ENCODE results near the gene KDM1A. TPM values are rescaled to one million over a fixed set of nuclear protein-coding genes. Genes with fewer than 3 reads are reported as not detected.

The KDM1A gene
- total and polyA plus RNA-seq, 2 donors (not counting 3 experiments of a cell fraction or from before 2014, with no cell fraction given) = 105 to 111 TPM

DNA sequence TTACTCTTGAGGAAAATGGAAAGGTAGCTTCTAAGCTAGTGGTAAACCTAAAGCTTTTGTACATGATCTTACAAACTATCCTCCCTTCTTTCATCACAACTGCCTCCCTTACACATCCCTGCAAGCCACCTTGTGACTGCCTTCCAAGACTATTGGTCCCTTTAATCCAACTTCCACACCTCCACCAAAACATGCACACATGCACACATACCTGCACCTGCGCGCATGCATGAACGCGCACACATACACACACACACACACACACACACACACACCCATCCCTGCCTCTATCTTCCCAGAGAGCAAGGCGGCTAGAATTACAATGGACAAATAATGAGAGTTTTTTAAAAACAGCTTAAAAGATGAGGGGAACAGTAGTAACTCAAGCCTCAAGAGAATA lies 91.1 kb downstream of the KDM1A start:
- no peaks in the 10 kb centered on the region for H3K9me1 ChIP-seq (replicated peaks; ENCODE audit: control insufficient read depth, extremely low read depth, insufficient read depth, low read length)
- intact Hi-C loops (cut with micrococcal nuclease) (no loop called here), dilution Hi-C loops (cut with MboI; ENCODE audit: extremely low pct_ligation_motif_present, low sequenced_read_pairs) (no loop called here)
- no TSS peak for BruUV-seq (replicated peaks)
- TF ChIP-seq JUN (IDR thresholded peaks at IDR 0.05; ENCODE audit: borderline replicate concordance, insufficient read depth, insufficient read length, low read depth) = no peak
- TF ChIP-seq POLR2A (IDR thresholded peaks at IDR 0.05; ENCODE audit: low read depth, low read length) = no peak
- no peak for TF ChIP-seq POLR2AphosphoS5 (IDR thresholded peaks at IDR 0.05; ENCODE audit: insufficient read depth, low read depth, low read length)
- TF ChIP-seq FOS (IDR thresholded peaks at IDR 0.05; ENCODE audit: borderline replicate concordance, insufficient read depth, low read length) = no peak
- TF ChIP-seq MYC (IDR thresholded peaks at IDR 0.05; ENCODE audit: low read depth, low read length) = no peak
- no peak for TF ChIP-seq EZH2 (IDR thresholded peaks at IDR 0.05; ENCODE audit: borderline replicate concordance, low read depth, low read length, severe bottlenecking)
- TF ChIP-seq GATA2 (IDR thresholded peaks at IDR 0.05; ENCODE audit: insufficient read depth, insufficient read length, low read depth, low read length) = no peak
- TF ChIP-seq, protein P1, sequence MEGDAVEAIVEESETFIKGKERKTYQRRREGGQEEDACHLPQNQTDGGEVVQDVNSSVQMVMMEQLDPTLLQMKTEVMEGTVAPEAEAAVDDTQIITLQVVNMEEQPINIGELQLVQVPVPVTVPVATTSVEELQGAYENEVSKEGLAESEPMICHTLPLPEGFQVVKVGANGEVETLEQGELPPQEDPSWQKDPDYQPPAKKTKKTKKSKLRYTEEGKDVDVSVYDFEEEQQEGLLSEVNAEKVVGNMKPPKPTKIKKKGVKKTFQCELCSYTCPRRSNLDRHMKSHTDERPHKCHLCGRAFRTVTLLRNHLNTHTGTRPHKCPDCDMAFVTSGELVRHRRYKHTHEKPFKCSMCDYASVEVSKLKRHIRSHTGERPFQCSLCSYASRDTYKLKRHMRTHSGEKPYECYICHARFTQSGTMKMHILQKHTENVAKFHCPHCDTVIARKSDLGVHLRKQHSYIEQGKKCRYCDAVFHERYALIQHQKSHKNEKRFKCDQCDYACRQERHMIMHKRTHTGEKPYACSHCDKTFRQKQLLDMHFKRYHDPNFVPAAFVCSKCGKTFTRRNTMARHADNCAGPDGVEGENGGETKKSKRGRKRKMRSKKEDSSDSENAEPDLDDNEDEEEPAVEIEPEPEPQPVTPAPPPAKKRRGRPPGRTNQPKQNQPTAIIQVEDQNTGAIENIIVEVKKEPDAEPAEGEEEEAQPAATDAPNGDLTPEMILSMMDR (IDR thresholded peaks at IDR 0.05; ENCODE audit: extremely low read depth in 1 of 2, insufficient read depth in 1 of 2, low read depth in 1 of 2, low read length in 2 of 2) = no peak
- TF ChIP-seq, protein P2, sequence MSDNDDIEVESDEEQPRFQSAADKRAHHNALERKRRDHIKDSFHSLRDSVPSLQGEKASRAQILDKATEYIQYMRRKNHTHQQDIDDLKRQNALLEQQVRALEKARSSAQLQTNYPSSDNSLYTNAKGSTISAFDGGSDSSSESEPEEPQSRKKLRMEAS (IDR thresholded peaks at IDR 0.05; ENCODE audit: insufficient read depth, insufficient read length) = no peak
- H3K9ac ChIP-seq (replicated peaks; ENCODE audit: extremely low read depth, insufficient read depth, low read length) = no peak overlapping the region
- no peak overlapping the region for H2AFZ ChIP-seq (ENCODE audit: low read depth, low read length)
- POLR2A ChIA-PET = interaction anchor here (1.4 kb wide), 1 partner anchor 17 kb away, joined by 3 read pairs; no protein-coding TSS in a partner anchor
- no peak overlapping the region for H3K27ac ChIP-seq (ENCODE audit: insufficient read depth, low read depth, low read length)
- DNase-seq (ENCODE audit: low read depth, low spot score) (no peak), FAIRE-seq (no peak)
- no peak overlapping the region for H3K4me2 ChIP-seq (ENCODE audit: insufficient read depth, low read length)
- peaks cover 92% of the 10 kb centered on the region for H3K79me2 ChIP-seq (ENCODE audit: control insufficient read depth, insufficient read depth, low read length)
- peaks cover 6 to 16% of the 10 kb centered on the region in 2 experiments for H3K36me3 ChIP-seq (ENCODE audit: control insufficient read depth in 2 of 2, extremely low read depth in 1 of 2, insufficient read depth in 2 of 2, low read length in 2 of 2)
- no peaks in the 10 kb centered on the region for H3K9me3 ChIP-seq (replicated peaks; ENCODE audit: control insufficient read depth, insufficient read depth, low read length)
- peaks cover 30% of the 10 kb centered on the region for H3K4me1 ChIP-seq (ENCODE audit: control insufficient read depth, extremely low read depth, insufficient read depth, low read length)
- CTCF ChIA-PET = interaction anchor here (0.8 to 7.2 kb wide), 6 partner anchors 9 to 74 kb away, joined by 3 to 36 read pairs (median 4); no protein-coding TSS in a partner anchor
- no peaks in the 10 kb centered on the region for H4K20me1 ChIP-seq (replicated peaks; ENCODE audit: control insufficient read depth, extremely low read depth, insufficient read depth, low read length)
- no peaks in the 10 kb centered on the region for H3K27me3 ChIP-seq (ENCODE audit: control insufficient read depth in 2 of 2, insufficient read depth in 2 of 2, low read length in 2 of 2)
- H3K4me3 ChIP-seq (replicated peaks in 1 of 3; ENCODE audit: insufficient read depth in 1 of 3, low read depth in 1 of 3, low read length in 3 of 3) = no peak overlapping the region
